OCI-LY7 (cell line): ENCODE data around the gene SLCO2A1. TPM values are rescaled to one million over a fixed set of nuclear protein-coding genes. Genes with fewer than 3 reads are reported as not detected.

Experiments
- BruUV-seq: library from RNA; stranded (reverse); fragments of 400-500 nt; replicated peaks from 2 replicates; lab custom pipeline; 2021; lab: Mats Ljungman, UMichigan
- CTCF ChIA-PET: fragments of 300-600 bp; sonication (Branson Sonifier 250); formaldehyde crosslinking; loops from one replicate; lab custom pipeline; 2022; ENCODE audit warnings: antibody characterized with exemption; ENCODE audit not compliant: unreplicated experiment; lab: Charles Lee
- POLR2A ChIA-PET: fragments of 300-600 bp; sonication (Branson Sonifier 250); formaldehyde crosslinking; loops from one replicate; lab custom pipeline; 2022; ENCODE audit warnings: antibody characterized with exemption; lab: Charles Lee
- DNase-seq: peaks from one replicate; pipeline ENCODE4 v3.0.0-alpha.2; 2015; ENCODE audit warnings: low spot score
- H2AFZ ChIP-seq: fragments of 200-600 bp; sonication (generic), shearing (Covaris generic); 2 replicates; pipeline ENCODE4 v1.6.1; 2014; ENCODE audit warnings: mild to moderate bottlenecking, antibody characterized with exemption, low read length, moderate library complexity
- H3K27ac ChIP-seq: fragments of 200-600 bp; sonication (generic); 2 replicates; pipeline ENCODE4 v1.5.1; 2014; ENCODE audit warnings: mixed run types, low read depth, mild to moderate bottlenecking, moderate library complexity, low read length, inconsistent platforms; ENCODE audit not compliant: poor library complexity, severe bottlenecking
- H3K36me3 ChIP-seq: fragments of 200-600 bp; sonication (generic); 2 replicates; pipeline ENCODE4 v1.6.1; 2014; ENCODE audit warnings: mild to moderate bottlenecking, antibody characterized with exemption, low read length, moderate library complexity, mixed read lengths; ENCODE audit not compliant: insufficient read depth
- H3K4me1 ChIP-seq: fragments of 200-600 bp; sonication (generic); 2 replicates; pipeline ENCODE4 v1.5.1; 2014; ENCODE audit warnings: mild to moderate bottlenecking, low read length; ENCODE audit not compliant: insufficient read depth, poor library complexity, severe bottlenecking
- H3K4me2 ChIP-seq: fragments of 200-600 bp; sonication (generic); 2 replicates; pipeline ENCODE4 v1.6.1; 2014; ENCODE audit warnings: mild to moderate bottlenecking, low read length
- H3K4me3 ChIP-seq: fragments of 200-600 bp; sonication (generic); 2 replicates; pipeline ENCODE4 v1.5.1; 2014; ENCODE audit warnings: mild to moderate bottlenecking, low read depth, low read length; ENCODE audit not compliant: poor library complexity, severe bottlenecking
- H3K79me2 ChIP-seq: fragments of 200-600 bp; sonication (generic); 2 replicates; pipeline ENCODE4 v1.6.1; 2016; ENCODE audit warnings: low read depth, mild to moderate bottlenecking, low read length, moderate library complexity, mixed read lengths; ENCODE audit not compliant: insufficient read depth
- H3K9me2 ChIP-seq: fragments of 200-600 bp; sonication (generic); 2 replicates; pipeline ENCODE4 v1.6.1; 2016; ENCODE audit warnings: mild to moderate bottlenecking, low read length, mixed read lengths; ENCODE audit not compliant: insufficient read depth
- H3K9me3 ChIP-seq: fragments of 200-600 bp; sonication (generic); 2 replicates; pipeline ENCODE4 v1.6.1; 2014; ENCODE audit warnings: mild to moderate bottlenecking, mixed run types, low read length, mixed read lengths
- H4K20me1 ChIP-seq: fragments of 200-600 bp; sonication (generic); 2 replicates; pipeline ENCODE4 v1.6.1; 2014; ENCODE audit warnings: mild to moderate bottlenecking, antibody characterized with exemption, low read length, moderate library complexity, mixed read lengths; ENCODE audit not compliant: insufficient read depth
- EZH2phosphoT487 ChIP-seq: fragments of 200-600 bp; sonication (generic); IDR thresholded peaks from 2 replicates; pipeline ENCODE4 v1.6.1; 2018; ENCODE audit warnings: low read depth, borderline replicate concordance, mild to moderate bottlenecking, mixed run types, antibody characterized with exemption, low read length, moderate library complexity, mixed read lengths
- intact Hi-C: fragments of 100-400 bp; cut with micrococcal nuclease; formaldehyde crosslinking; loops from one replicate; pipeline ENCODE4 v1.10.0; 2022; ENCODE audit not compliant: unreplicated experiment
- total RNA-seq, 2 experiments: library from RNA; depleted of rRNA in 1 of 2; stranded (reverse); fragments of >200 nt in 1 of 2; shearing (Covaris generic) in 1 of 2; gene quantifications; 2 replicates each; pipeline ENCODE4 v1.2.3, GENCODE V29; 2014 to 2022
- TF ChIP-seq, protein P1 (sequence below): fragments of 200-600 bp; sonication (generic); conservative IDR thresholded peaks from 2 replicates; pipeline ENCODE4 v1.5.1; 2014; ENCODE audit warnings: mild to moderate bottlenecking, antibody characterized with exemption, low read length, moderate library complexity, mixed read lengths

SLCO2A1 gene
- total RNA-seq, 2 experiments from 2014 or later: not detected

DNA sequence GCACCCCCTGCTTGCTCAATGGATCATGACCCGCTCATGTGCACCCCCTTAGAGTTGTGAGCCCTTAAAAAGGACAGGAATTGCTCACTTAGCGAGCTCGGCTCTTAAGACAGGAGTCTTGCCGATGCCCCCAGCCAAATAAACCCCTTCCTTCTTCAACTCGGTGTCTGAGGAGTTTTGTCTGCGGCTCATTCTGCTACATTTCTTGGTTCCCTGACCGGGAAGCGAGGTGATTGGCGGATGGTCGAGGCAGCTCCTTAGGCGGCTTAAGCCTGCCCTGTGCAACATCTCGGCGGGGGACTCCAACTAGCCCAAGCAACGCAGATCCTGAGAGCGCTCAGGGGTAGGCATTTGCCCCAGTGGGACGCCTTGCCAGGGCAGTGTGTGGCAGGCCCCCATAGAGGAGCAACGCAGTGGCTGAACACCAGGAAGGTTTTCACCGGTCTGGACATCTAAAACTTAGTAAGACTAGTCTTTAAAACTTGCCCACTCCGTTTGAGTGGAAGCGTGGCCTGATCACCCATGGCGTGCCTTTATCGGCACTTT, 9.5 kb downstream of the SLCO2A1 start:
- H3K4me3 ChIP-seq: no peak overlapping the region
- ChIA-PET CTCF (no interaction called here), POLR2A (no interaction called here)
- no peaks in the 10 kb centered on the region for H3K9me3 ChIP-seq
- intact Hi-C loops: no loop called here
- no peaks in the 10 kb centered on the region for H4K20me1 ChIP-seq
- no peak overlapping the region for H2AFZ ChIP-seq
- H3K27ac ChIP-seq: no peak overlapping the region
- no peak for TF ChIP-seq EZH2phosphoT487
- TF ChIP-seq, protein P1, sequence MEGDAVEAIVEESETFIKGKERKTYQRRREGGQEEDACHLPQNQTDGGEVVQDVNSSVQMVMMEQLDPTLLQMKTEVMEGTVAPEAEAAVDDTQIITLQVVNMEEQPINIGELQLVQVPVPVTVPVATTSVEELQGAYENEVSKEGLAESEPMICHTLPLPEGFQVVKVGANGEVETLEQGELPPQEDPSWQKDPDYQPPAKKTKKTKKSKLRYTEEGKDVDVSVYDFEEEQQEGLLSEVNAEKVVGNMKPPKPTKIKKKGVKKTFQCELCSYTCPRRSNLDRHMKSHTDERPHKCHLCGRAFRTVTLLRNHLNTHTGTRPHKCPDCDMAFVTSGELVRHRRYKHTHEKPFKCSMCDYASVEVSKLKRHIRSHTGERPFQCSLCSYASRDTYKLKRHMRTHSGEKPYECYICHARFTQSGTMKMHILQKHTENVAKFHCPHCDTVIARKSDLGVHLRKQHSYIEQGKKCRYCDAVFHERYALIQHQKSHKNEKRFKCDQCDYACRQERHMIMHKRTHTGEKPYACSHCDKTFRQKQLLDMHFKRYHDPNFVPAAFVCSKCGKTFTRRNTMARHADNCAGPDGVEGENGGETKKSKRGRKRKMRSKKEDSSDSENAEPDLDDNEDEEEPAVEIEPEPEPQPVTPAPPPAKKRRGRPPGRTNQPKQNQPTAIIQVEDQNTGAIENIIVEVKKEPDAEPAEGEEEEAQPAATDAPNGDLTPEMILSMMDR: no peak
- H3K4me2 ChIP-seq: no peak overlapping the region
- H3K79me2 ChIP-seq: no peaks in the 10 kb centered on the region
- no peaks in the 10 kb centered on the region for H3K36me3 ChIP-seq
- no TSS peak for BruUV-seq
- DNase-seq: no peak
- no peaks in the 10 kb centered on the region for H3K4me1 ChIP-seq
- H3K9me2 ChIP-seq: no peaks in the 10 kb centered on the region

GRCh38 chr3:134018850-134019249, 10.9 kb downstream of the SLCO2A1 start:
- TF ChIP-seq, protein P1: no peak
- TF ChIP-seq EZH2phosphoT487: no peak
- Histone ChIP-seq H3K79me2 (no peaks in the 10 kb centered on the region), H3K36me3 (no peaks in the 10 kb centered on the region), H4K20me1 (no peaks in the 10 kb centered on the region), H3K9me2 (no peaks in the 10 kb centered on the region), H3K4me1 (no peaks in the 10 kb centered on the region), H3K4me3 (no peak overlapping the region), H2AFZ (no peak overlapping the region), H3K27ac (no peak overlapping the region), H3K9me3 (no peaks in the 10 kb centered on the region), H3K4me2 (no peak overlapping the region)
- CTCF ChIA-PET: interaction anchor here (0.6 kb wide), 1 partner anchor 9 kb away, joined by 3 read pairs; no protein-coding TSS in a partner anchor
- no TSS peak for BruUV-seq
- POLR2A ChIA-PET: interaction anchor here (1.0 kb wide), 1 partner anchor 32 kb away, joined by 3 read pairs; no protein-coding TSS in a partner anchor
- intact Hi-C loops: no loop called here
- DNase-seq: no peak

- intact Hi-C loops: no loop called here
- no TSS peak for BruUV-seq
- Histone ChIP-seq H4K20me1 (no peaks in the 10 kb centered on the region), H3K9me3 (no peaks in the 10 kb centered on the region), H3K4me1 (no peaks in the 10 kb centered on the region), H3K36me3 (no peaks in the 10 kb centered on the region), H3K27ac (no peak overlapping the region), H2AFZ (no peak overlapping the region), H3K79me2 (no peaks in the 10 kb centered on the region), H3K4me2 (no peak overlapping the region), H3K4me3 (no peak overlapping the region), H3K9me2 (no peaks in the 10 kb centered on the region)
- CTCF ChIA-PET: interaction anchor here (0.6 kb wide), 1 partner anchor 9 kb away, joined by 3 read pairs; no protein-coding TSS in a partner anchor
- DNase-seq: no peak
- POLR2A ChIA-PET: interaction anchor here (1.0 kb wide), 1 partner anchor 32 kb away, joined by 3 read pairs; no protein-coding TSS in a partner anchor
- TF ChIP-seq, protein P1: no peak
- TF ChIP-seq EZH2phosphoT487: no peak
These were observed 11.3 kb downstream of the SLCO2A1 start for GRCh38 chr3:134018406-134018805.
